ENCODE results near the gene CACNA1A.
"Not testable (repeated sequence)": the region's sequence is repeated elsewhere in the genome, so short reads cannot be mapped to it uniquely, and the experiment has no call there.

Gene CACNA1A

DNA sequence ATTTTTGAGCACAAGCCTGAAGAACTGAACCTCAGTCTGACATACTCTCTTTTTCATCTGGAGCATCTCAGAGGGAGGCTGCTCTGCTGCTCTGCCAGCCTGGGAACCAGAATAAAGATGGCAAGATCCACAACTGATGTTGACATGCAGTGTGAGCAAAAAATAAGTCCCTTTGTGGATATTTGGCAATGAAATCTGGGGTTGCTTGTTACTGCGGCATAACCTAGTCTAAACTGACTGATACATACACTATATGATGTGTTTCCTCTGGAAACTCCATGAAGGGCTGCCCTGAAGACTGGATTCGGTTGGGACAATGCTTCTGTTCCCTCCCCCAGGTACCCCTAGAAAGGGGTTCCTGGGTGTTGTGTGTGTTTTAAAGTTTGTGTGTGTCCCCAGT is 249.4 kb downstream of the CACNA1A start:
- Histone ChIP-seq H3K9ac (ENCODE audit: low read depth, low read length) (no peak overlapping the region), H3K9me3 (ENCODE audit: insufficient read depth, low read depth, low read length) (peaks cover 7% of the 10 kb centered on the region; the same call in 1 of the 2 replicates), H3K4me1 (ENCODE audit: insufficient read depth, low read length) (no peaks in the 10 kb centered on the region; the same call in 1 of the 2 replicates), H3K27ac (ENCODE audit: low read length) (no peak overlapping the region), H3K4me3 (ENCODE audit: low read length) (no peak overlapping the region), H3K36me3 (ENCODE audit: insufficient read depth, low read depth, low read length) (peaks cover 11% of the 10 kb centered on the region; the same call in 1 of the 2 replicates), H3K27me3 (ENCODE audit: insufficient read depth, low read length) (no peaks in the 10 kb centered on the region)

- H3K4me3 ChIP-seq (ENCODE audit: low read length); H3K9ac ChIP-seq (ENCODE audit: low read depth, low read length); H3K9me3 ChIP-seq (ENCODE audit: insufficient read depth, low read depth, low read length); H3K4me1 ChIP-seq (ENCODE audit: insufficient read depth, low read length); H3K27ac ChIP-seq (ENCODE audit: low read length); H3K27me3 ChIP-seq (ENCODE audit: insufficient read depth, low read length): not testable (repeated sequence)
- H3K36me3 ChIP-seq (ENCODE audit: insufficient read depth, low read depth, low read length) = peaks cover 11% of the 10 kb centered on the region; the same call in 1 of the 2 replicates
These were observed 249.9 kb downstream of the CACNA1A start for GRCh38 chr19:13256398-13256797.

- H3K4me3 ChIP-seq (ENCODE audit: low read length) = no peak overlapping the region
- H3K36me3 ChIP-seq (ENCODE audit: insufficient read depth, low read depth, low read length) = peaks cover 11% of the 10 kb centered on the region; the same call in 1 of the 2 replicates
- no peaks in the 10 kb centered on the region for H3K27me3 ChIP-seq (ENCODE audit: insufficient read depth, low read length)
- no peak overlapping the region for H3K27ac ChIP-seq (ENCODE audit: low read length)
- H3K4me1 ChIP-seq (ENCODE audit: insufficient read depth, low read length) = no peaks in the 10 kb centered on the region
- peaks cover 7% of the 10 kb centered on the region; the same call in 1 of the 2 replicates for H3K9me3 ChIP-seq (ENCODE audit: insufficient read depth, low read depth, low read length)
- no peak overlapping the region for H3K9ac ChIP-seq (ENCODE audit: low read depth, low read length)
These were observed 250.6 kb downstream of the CACNA1A start for GRCh38 chr19:13255719-13256059.

GRCh38 chr19:13255041-13255718 is 251.1 kb downstream of the CACNA1A start:
- H3K9me3 ChIP-seq (ENCODE audit: insufficient read depth, low read depth, low read length) = peaks cover 7% of the 10 kb centered on the region; the same call in 1 of the 2 replicates
- H3K9ac ChIP-seq (ENCODE audit: low read depth, low read length) = no peak overlapping the region
- no peak overlapping the region for H3K4me3 ChIP-seq (ENCODE audit: low read length)
- H3K4me1 ChIP-seq (ENCODE audit: insufficient read depth, low read length) = no peaks in the 10 kb centered on the region
- no peak overlapping the region for H3K27ac ChIP-seq (ENCODE audit: low read length)
- H3K27me3 ChIP-seq (ENCODE audit: insufficient read depth, low read length) = no peaks in the 10 kb centered on the region
- peaks cover 11% of the 10 kb centered on the region; the same call in 1 of the 2 replicates for H3K36me3 ChIP-seq (ENCODE audit: insufficient read depth, low read depth, low read length)

GRCh38 chr19:13252569-13253335 is 253.5 kb downstream of the CACNA1A start:
- Histone ChIP-seq H3K27ac (ENCODE audit: low read length) (no peak overlapping the region), H3K4me1 (ENCODE audit: insufficient read depth, low read length) (no peaks in the 10 kb centered on the region), H3K27me3 (ENCODE audit: insufficient read depth, low read length) (no peaks in the 10 kb centered on the region), H3K9ac (ENCODE audit: low read depth, low read length) (no peak overlapping the region), H3K9me3 (ENCODE audit: insufficient read depth, low read depth, low read length) (peaks cover 7% of the 10 kb centered on the region; the same call in 1 of the 2 replicates), H3K36me3 (ENCODE audit: insufficient read depth, low read depth, low read length) (peaks cover 11% of the 10 kb centered on the region; the same call in 1 of the 2 replicates), H3K4me3 (ENCODE audit: low read length) (no peak overlapping the region)

DNA sequence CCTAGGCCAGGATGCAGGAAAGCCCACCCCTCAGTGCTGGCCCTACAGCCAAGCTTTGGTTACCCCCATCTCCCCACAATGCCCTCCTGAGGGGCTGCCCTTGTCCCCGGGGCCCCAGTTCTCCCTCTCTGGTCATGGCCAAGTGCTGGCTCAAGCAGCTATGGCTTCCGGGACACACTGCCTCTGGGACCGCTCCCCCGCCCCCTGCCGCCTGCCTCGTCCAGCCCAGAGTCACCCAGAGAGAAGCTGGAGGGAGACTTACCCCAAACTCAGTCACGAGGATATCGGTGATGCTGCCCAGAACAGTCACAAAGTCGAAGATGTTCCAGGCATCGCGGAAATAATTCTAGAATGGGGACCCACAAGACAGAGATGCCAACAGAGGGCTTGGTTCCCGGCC is 261.4 kb downstream of the CACNA1A start:
- Histone ChIP-seq H3K27me3 (ENCODE audit: insufficient read depth, low read length) (no peaks in the 10 kb centered on the region), H3K4me3 (ENCODE audit: low read length) (no peak overlapping the region), H3K4me1 (ENCODE audit: insufficient read depth, low read length) (no peaks in the 10 kb centered on the region; the same call in 1 of the 2 replicates), H3K9ac (ENCODE audit: low read depth, low read length) (no peak overlapping the region), H3K36me3 (ENCODE audit: insufficient read depth, low read depth, low read length) (no peaks in the 10 kb centered on the region), H3K9me3 (ENCODE audit: insufficient read depth, low read depth, low read length) (no peaks in the 10 kb centered on the region), H3K27ac (ENCODE audit: low read length) (no peak overlapping the region)

DNA sequence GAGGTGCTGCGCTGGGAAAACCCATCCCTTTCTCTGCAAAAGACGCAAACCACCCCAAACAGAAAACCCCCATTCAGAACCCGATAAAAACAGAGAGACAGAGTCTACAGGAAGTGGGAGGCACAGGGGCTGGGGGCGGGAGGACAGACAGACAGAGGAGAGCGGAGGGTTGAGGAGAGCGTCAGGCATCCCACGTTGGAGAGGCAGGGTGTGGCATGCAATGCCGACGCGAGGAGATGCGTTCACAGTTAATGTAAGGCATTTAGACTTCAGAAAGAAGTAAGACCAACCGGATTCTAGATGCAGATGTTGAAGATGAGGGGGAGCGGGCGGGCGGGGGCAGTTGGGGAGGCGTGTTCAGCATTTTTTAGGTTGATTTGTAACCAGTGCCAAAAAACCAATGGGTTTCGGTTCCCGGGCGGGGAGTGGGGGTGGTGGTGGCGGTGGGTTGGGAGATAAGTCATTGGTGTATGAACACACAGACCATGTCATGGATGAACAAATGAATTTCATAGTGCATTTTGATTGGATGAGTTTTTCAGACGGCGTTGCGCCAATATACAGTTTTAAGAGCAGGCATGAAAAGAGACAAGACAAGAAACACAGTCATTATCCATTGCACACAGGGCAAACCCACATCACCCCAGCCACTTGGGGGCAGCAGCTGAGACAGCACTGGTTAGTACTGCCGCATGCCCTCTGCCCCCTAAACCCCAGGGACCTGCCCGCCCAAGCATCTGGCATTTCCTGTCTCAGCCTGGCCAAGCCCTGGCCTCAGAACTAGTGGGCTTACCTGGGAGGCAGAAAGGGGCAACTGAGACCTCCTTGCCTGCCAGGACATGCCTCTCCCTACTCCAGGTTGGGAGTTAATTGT is 264.8 kb downstream of the CACNA1A start:
- H3K4me3 ChIP-seq (ENCODE audit: low read length) = no peak overlapping the region
- no peak overlapping the region for H3K9ac ChIP-seq (ENCODE audit: low read depth, low read length)
- no peak overlapping the region for H3K27ac ChIP-seq (ENCODE audit: low read length)
- no peaks in the 10 kb centered on the region for H3K36me3 ChIP-seq (ENCODE audit: insufficient read depth, low read depth, low read length)
- no peaks in the 10 kb centered on the region for H3K9me3 ChIP-seq (ENCODE audit: insufficient read depth, low read depth, low read length)
- H3K27me3 ChIP-seq (ENCODE audit: insufficient read depth, low read length) = no peaks in the 10 kb centered on the region
- peaks cover 3% of the 10 kb centered on the region for H3K4me1 ChIP-seq (ENCODE audit: insufficient read depth, low read length)

DNA sequence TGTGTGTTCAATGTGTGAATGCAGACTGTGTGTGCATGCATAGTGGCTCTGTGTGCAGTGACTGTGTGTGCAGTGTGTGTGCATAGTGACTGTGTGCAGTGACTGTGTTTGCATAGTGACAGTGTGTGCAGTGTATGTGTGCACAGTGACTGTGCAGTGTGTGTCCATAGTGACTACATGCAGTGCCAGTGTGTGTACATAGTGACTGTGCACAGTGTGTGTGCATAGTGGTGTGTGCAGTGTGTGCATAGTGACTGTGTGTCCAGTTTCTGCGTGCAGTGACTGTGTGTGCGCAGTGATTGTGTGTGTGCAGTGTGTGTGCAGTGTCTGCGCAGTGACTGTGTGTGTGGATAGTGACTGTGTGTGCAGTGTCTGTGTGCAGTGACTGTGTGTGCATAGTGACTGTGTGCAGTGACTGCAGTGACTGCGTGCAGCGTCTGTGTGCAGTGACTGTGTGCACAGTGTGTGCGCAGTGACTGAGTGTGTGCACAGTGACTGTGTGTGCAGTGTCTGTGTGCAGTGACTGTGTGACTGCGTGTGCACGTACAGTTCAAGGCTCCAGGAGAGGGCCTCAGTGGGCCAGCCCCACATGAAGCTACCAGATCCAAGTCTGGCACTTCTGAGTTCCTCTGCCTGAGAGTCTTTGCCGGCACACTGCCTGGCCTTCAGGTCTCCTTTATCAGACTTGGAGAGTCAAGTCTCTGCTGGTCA is 265.8 kb downstream of the CACNA1A start:
- Histone ChIP-seq H3K4me3 (ENCODE audit: low read length) (no peak overlapping the region), H3K9me3 (ENCODE audit: insufficient read depth, low read depth, low read length) (no peaks in the 10 kb centered on the region), H3K36me3 (ENCODE audit: insufficient read depth, low read depth, low read length) (no peaks in the 10 kb centered on the region), H3K4me1 (ENCODE audit: insufficient read depth, low read length) (peaks cover 3% of the 10 kb centered on the region), H3K27ac (ENCODE audit: low read length) (no peak overlapping the region), H3K9ac (ENCODE audit: low read depth, low read length) (no peak overlapping the region), H3K27me3 (ENCODE audit: insufficient read depth, low read length) (no peaks in the 10 kb centered on the region)

- Histone ChIP-seq H3K27me3 (ENCODE audit: insufficient read depth, low read length) (no peaks in the 10 kb centered on the region), H3K4me1 (ENCODE audit: insufficient read depth, low read length) (peaks cover 3% of the 10 kb centered on the region), H3K9me3 (ENCODE audit: insufficient read depth, low read depth, low read length) (no peaks in the 10 kb centered on the region), H3K4me3 (ENCODE audit: low read length) (no peak overlapping the region), H3K9ac (ENCODE audit: low read depth, low read length) (no peak overlapping the region), H3K27ac (ENCODE audit: low read length) (no peak overlapping the region), H3K36me3 (ENCODE audit: insufficient read depth, low read depth, low read length) (no peaks in the 10 kb centered on the region)
These were observed 267.3 kb downstream of the CACNA1A start for GRCh38 chr19:13238891-13239534.

DNA sequence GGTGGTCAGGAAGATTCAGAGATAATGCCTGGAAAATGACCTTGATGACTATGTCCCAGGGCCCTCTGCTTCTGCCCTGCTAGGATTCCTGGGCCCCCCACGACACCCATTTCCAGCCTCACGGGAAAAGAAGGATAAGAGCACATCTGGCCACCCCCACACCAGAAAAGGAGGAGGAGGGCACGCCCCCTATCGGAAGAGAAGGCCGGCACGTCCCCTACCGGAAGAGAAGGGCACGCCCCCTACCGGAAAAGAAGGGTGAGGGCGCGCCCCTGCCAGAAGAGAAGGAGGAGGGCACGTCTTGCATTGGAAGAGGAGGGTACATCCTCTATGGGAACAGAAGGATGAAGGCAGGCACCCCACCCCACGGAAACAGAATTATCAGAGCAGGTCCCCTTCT is 271.8 kb downstream of the CACNA1A start:
- H3K27me3 ChIP-seq (ENCODE audit: insufficient read depth, low read length) = no peaks in the 10 kb centered on the region
- no peak overlapping the region for H3K4me3 ChIP-seq (ENCODE audit: low read length)
- peaks cover 3% of the 10 kb centered on the region; the same call in 1 of the 2 replicates for H3K4me1 ChIP-seq (ENCODE audit: insufficient read depth, low read length)
- H3K9ac ChIP-seq (ENCODE audit: low read depth, low read length) = no peak overlapping the region
- H3K27ac ChIP-seq (ENCODE audit: low read length) = no peak overlapping the region
- H3K36me3 ChIP-seq (ENCODE audit: insufficient read depth, low read depth, low read length) = no peaks in the 10 kb centered on the region
- H3K9me3 ChIP-seq (ENCODE audit: insufficient read depth, low read depth, low read length) = no peaks in the 10 kb centered on the region

DNA sequence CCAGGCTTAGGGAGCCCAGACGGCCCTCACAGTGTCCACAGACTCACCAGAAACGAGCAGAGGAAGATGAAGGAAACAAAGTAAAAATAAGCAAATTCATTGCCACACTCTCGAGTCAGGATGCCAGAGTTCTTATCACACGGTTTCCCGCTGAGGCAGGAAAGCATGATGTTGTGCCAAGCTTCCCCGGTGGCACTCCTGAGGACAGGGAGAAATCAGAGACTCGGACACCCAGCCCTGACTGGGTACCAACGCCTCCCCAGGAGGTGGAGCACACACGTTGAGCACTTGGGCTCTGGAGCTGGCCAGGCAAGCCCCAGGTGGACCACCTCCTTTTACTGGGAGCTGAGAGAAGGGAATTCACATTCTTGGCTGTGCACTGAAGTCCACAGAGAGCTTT is 274.6 kb downstream of the CACNA1A start:
- H3K27ac ChIP-seq (ENCODE audit: low read length) = no peak overlapping the region
- H3K36me3 ChIP-seq (ENCODE audit: insufficient read depth, low read depth, low read length) = no peaks in the 10 kb centered on the region
- no peak overlapping the region for H3K4me3 ChIP-seq (ENCODE audit: low read length)
- no peaks in the 10 kb centered on the region for H3K27me3 ChIP-seq (ENCODE audit: insufficient read depth, low read length)
- no peaks in the 10 kb centered on the region for H3K4me1 ChIP-seq (ENCODE audit: insufficient read depth, low read length)
- H3K9ac ChIP-seq (ENCODE audit: low read depth, low read length) = no peak overlapping the region
- no peaks in the 10 kb centered on the region for H3K9me3 ChIP-seq (ENCODE audit: insufficient read depth, low read depth, low read length)
